Retinal pigment epithelial cell (primary cell): ENCODE results near the gene PDIA5.

ENCODE experiments used
- DNase-seq: peaks from one replicate; pipeline ENCODE4 v3.0.0-alpha.2; 2010; ENCODE audit warnings: low read depth
- H3K4me3 ChIP-seq: 2 replicates; pipeline ENCODE4 v1.5.1; 2011; ENCODE audit warnings: mild to moderate bottlenecking, low read length, control low read depth, moderate library complexity
- CTCF ChIP-seq: conservative IDR thresholded peaks from 2 replicates; pipeline ENCODE4 v1.5.1; 2011; ENCODE audit warnings: low read depth, low read length, control low read depth, inconsistent platforms

Gene PDIA5

GRCh38 chr3:123098426-123099330 is 31.9 kb downstream of the PDIA5 start:
- no peak for DNase-seq
- TF ChIP-seq CTCF = no peak
- no peak overlapping the region for H3K4me3 ChIP-seq

GRCh38 chr3:123099331-123100192 is 32.7 kb downstream of the PDIA5 start:
- DNase-seq = no peak
- H3K4me3 ChIP-seq = no peak overlapping the region
- no peak for TF ChIP-seq CTCF

- no peak overlapping the region for H3K4me3 ChIP-seq
- DNase-seq = no peak
- TF ChIP-seq CTCF = no peak
Measured at GRCh38 chr3:123100193-123100776, 33.5 kb downstream of the PDIA5 start.

GRCh38 chr3:123102249-123102648 is 35.4 kb downstream of the PDIA5 start:
- TF ChIP-seq CTCF = no peak
- no peak for DNase-seq
- no peak overlapping the region for H3K4me3 ChIP-seq

DNA sequence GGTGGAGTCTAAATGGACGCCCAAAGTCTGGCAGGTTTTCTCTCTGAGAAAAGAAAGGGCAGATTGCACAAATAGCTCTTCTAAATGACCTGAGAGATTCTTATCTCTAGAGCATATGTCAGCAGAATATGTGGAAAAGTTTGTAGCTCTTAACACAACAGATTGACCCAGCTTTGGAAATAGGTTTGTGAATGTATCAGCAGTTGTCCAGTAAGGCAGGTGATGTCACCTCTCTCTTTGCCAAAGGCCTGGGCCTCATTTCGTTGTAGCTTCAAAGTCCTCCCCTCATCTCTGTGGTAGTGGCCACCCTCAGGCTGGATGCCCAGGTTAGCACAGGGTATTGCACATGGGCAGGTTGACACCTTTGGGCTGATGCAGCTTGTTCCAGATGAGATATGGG is 36.0 kb downstream of the PDIA5 start:
- no peak for DNase-seq
- no peak overlapping the region for H3K4me3 ChIP-seq
- no peak for TF ChIP-seq CTCF

- TF ChIP-seq CTCF = no peak
- peak; percentile 74 for DNase-seq
- H3K4me3 ChIP-seq = no peak overlapping the region
Measured at GRCh38 chr3:123104550-123104949, 37.7 kb downstream of the PDIA5 start.
